GM23248 (cell line): ENCODE measurements around the gene ARID4A. TPM values are rescaled to one million over a fixed set of nuclear protein-coding genes. Genes with fewer than 3 reads are reported as not detected.

Experiments
- DNase-seq: peaks from one replicate; pipeline ENCODE4 v3.0.0-alpha.2; 2015
- H2AFZ ChIP-seq: fragments of 200-600 bp; sonication (generic); 2 replicates; pipeline ENCODE4 v1.6.1; 2016; ENCODE audit warnings: antibody characterized with exemption
- H3F3A ChIP-seq: fragments of 200-600 bp; sonication (generic); 2 replicates; pipeline ENCODE4 v1.6.1; 2016; ENCODE audit warnings: mild to moderate bottlenecking, antibody characterized with exemption, mixed run types; ENCODE audit not compliant: insufficient read depth
- H3K27ac ChIP-seq: fragments of 200-600 bp; sonication (generic); 2 replicates; pipeline ENCODE4 v1.5.1; 2016; ENCODE audit warnings: mild to moderate bottlenecking
- H3K27me3 ChIP-seq: fragments of 200-600 bp; sonication (generic); replicated peaks from 2 replicates; pipeline ENCODE4 v1.6.1; 2016; ENCODE audit warnings: mild to moderate bottlenecking; ENCODE audit not compliant: insufficient read depth
- H3K36me3 ChIP-seq: fragments of 200-600 bp; sonication (generic); 2 replicates; pipeline ENCODE4 v1.6.1; 2016; ENCODE audit warnings: low read depth, mild to moderate bottlenecking
- H3K4me1 ChIP-seq: fragments of 200-600 bp; sonication (generic); 2 replicates; pipeline ENCODE4 v1.6.1; 2016; ENCODE audit warnings: mild to moderate bottlenecking; ENCODE audit not compliant: insufficient read depth
- H3K4me2 ChIP-seq: fragments of 200-600 bp; sonication (generic); one replicate; pipeline ENCODE4 v1.6.1; 2016; ENCODE audit warnings: mild to moderate bottlenecking; ENCODE audit not compliant: unreplicated experiment
- H3K4me3 ChIP-seq: fragments of 200-600 bp; sonication (generic); 2 replicates; pipeline ENCODE4 v1.5.1; 2016; ENCODE audit warnings: mild to moderate bottlenecking
- H3K79me2 ChIP-seq: fragments of 200-600 bp; sonication (generic); 2 replicates; pipeline ENCODE4 v1.6.1; 2016; ENCODE audit warnings: mild to moderate bottlenecking; ENCODE audit not compliant: insufficient read depth
- H3K9ac ChIP-seq: fragments of 200-600 bp; sonication (generic); 2 replicates; pipeline ENCODE4 v1.6.1; 2016; ENCODE audit warnings: mild to moderate bottlenecking
- H3K9me2 ChIP-seq: fragments of 200-600 bp; sonication (generic); 2 replicates; pipeline ENCODE4 v1.6.1; 2016; ENCODE audit warnings: mixed run types, mild to moderate bottlenecking, moderate library complexity; ENCODE audit not compliant: insufficient read depth
- H3K9me3 ChIP-seq: fragments of 200-600 bp; sonication (generic); one replicate; pipeline ENCODE4 v1.6.1; 2017; ENCODE audit warnings: low read depth
- H4K20me1 ChIP-seq: fragments of 200-600 bp; sonication (generic); 2 replicates; pipeline ENCODE4 v1.6.0; 2016; ENCODE audit not compliant: insufficient read depth
- EZH2 ChIP-seq: fragments of 200-600 bp; sonication (generic); IDR thresholded peaks from 2 replicates; pipeline ENCODE4 v1.6.1; 2018; ENCODE audit warnings: antibody characterized with exemption, mild to moderate bottlenecking; ENCODE audit not compliant: insufficient read depth, poor library complexity, severe bottlenecking
- EZH2phosphoT487 ChIP-seq: fragments of 200-600 bp; sonication (generic); IDR thresholded peaks from 2 replicates; pipeline ENCODE4 v1.6.1; 2018; ENCODE audit warnings: antibody characterized with exemption, moderate library complexity, mild to moderate bottlenecking, low read depth; ENCODE audit not compliant: insufficient read depth
- WGBS, 2 experiments: methylation state at CpG; one replicate each; pipeline ENCODE4 v1.1.6; 2015 to 2017; ENCODE audit warnings: low lambda C conversion rate in 2 of 2, low coverage in 1 of 2; ENCODE audit errors: missing lambda C conversion rate in 2 of 2; 5-methylcytosine and 5-hydroxymethylcytosine counted together
- in situ Hi-C: fragments of 300-500 bp; cut with MboI; formaldehyde crosslinking; loops from 2 replicates; pipeline ENCODE4 v1.15.0; 2020
- polyA plus RNA-seq: library from polyadenylated mRNA; unstranded; fragments of >200 nt; fragmentation: Nextera tagmentation; extraction: Ambion mirVana; gene quantifications from 2 replicates; pipeline ENCODE4 v1.2.1, GENCODE V29; 2016
- total RNA-seq: library from RNA; depleted of rRNA; stranded (reverse); fragments of >200 nt; shearing (Covaris generic); gene quantifications from 2 replicates; pipeline ENCODE4 v1.2.3, GENCODE V29; 2014

Gene ARID4A
- total and polyA plus RNA-seq, 2 experiments from 2014 or later, result 5.7 to 17.3 TPM

- H3K9me3 ChIP-seq, result no peaks in the 10 kb centered on the region
- H3K4me2 ChIP-seq, result no peak overlapping the region
- no peaks in the 10 kb centered on the region for H3K9me2 ChIP-seq
- TF ChIP-seq EZH2phosphoT487 (no peak), EZH2 (no peak)
- H3K9ac ChIP-seq, result no peak overlapping the region
- no peaks in the 10 kb centered on the region for H3K27me3 ChIP-seq
- in situ Hi-C loops, result no loop called here
- no peak overlapping the region for H3K27ac ChIP-seq
- H3K4me3 ChIP-seq, result no peak overlapping the region
- no peaks in the 10 kb centered on the region for H3K36me3 ChIP-seq
- H2AFZ ChIP-seq, result no peak overlapping the region
- no peaks in the 10 kb centered on the region; the same call in 1 of the 2 replicates for H3F3A ChIP-seq
- DNase-seq, result no peak
- no peaks in the 10 kb centered on the region for H4K20me1 ChIP-seq
- H3K79me2 ChIP-seq, result no peaks in the 10 kb centered on the region
- H3K4me1 ChIP-seq, result peaks cover 4% of the 10 kb centered on the region
Measured at GRCh38 chr14:58398495-58398894, 100.1 kb downstream of the ARID4A start.

DNA sequence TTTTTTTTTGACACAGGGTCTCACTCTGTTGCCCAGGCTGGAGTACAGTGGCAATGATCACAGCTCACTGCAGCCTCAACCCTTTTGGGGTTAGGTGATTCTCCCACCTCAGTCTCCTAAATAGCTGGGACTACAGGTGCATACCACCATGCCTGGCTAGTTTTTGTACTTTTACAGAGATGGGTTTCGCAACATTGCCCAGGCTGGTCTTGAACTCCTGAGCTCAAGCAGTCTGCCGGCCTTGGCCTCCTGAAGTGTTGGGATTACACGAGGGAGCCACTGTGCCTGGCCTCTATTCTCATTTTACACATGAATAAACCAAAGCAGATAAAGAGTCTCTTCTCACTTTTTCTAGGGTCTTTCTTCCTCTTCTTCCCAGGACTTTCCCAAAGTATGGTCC is 100.5 kb downstream of the ARID4A start:
- no peaks in the 10 kb centered on the region for H3K9me2 ChIP-seq
- no peaks in the 10 kb centered on the region for H3K27me3 ChIP-seq
- peaks cover 4% of the 10 kb centered on the region for H3K4me1 ChIP-seq
- no peaks in the 10 kb centered on the region; the same call in 1 of the 2 replicates for H3F3A ChIP-seq
- TF ChIP-seq EZH2 (no peak), EZH2phosphoT487 (no peak)
- in situ Hi-C loops, result no loop called here
- H3K36me3 ChIP-seq, result no peaks in the 10 kb centered on the region
- no peak overlapping the region for H2AFZ ChIP-seq
- no peaks in the 10 kb centered on the region for H4K20me1 ChIP-seq
- H3K27ac ChIP-seq, result no peak overlapping the region
- no peaks in the 10 kb centered on the region for H3K9me3 ChIP-seq
- H3K9ac ChIP-seq, result no peak overlapping the region
- H3K79me2 ChIP-seq, result no peaks in the 10 kb centered on the region
- H3K4me2 ChIP-seq, result no peak overlapping the region
- WGBS, 2 experiments, result 83 to 85% methylated on average over 3 of the region's 3 CpGs
- no peak overlapping the region for H3K4me3 ChIP-seq
- no peak for DNase-seq

- H3K27me3 ChIP-seq, result no peaks in the 10 kb centered on the region
- in situ Hi-C loops, result no loop called here
- no peak for DNase-seq
- no peak for TF ChIP-seq EZH2phosphoT487
- no peaks in the 10 kb centered on the region for H3K4me1 ChIP-seq
- H3F3A ChIP-seq, result no peaks in the 10 kb centered on the region; the same call in 1 of the 2 replicates
- H3K9me2 ChIP-seq, result no peaks in the 10 kb centered on the region
- no peak overlapping the region for H2AFZ ChIP-seq
- 0 out of 2 replicates have a peak, but pooled peaks cover 4% of the 10 kb centered on the region for H3K36me3 ChIP-seq
- no peak overlapping the region for H3K4me2 ChIP-seq
- no peak overlapping the region for H3K27ac ChIP-seq
- no peaks in the 10 kb centered on the region for H4K20me1 ChIP-seq
- H3K79me2 ChIP-seq, result no peaks in the 10 kb centered on the region
- H3K4me3 ChIP-seq, result no peak overlapping the region
- WGBS, 2 experiments, result 81 to 83% methylated on average over 3 of the region's 3 CpGs
- no peaks in the 10 kb centered on the region for H3K9me3 ChIP-seq
- no peak overlapping the region for H3K9ac ChIP-seq
Measured at GRCh38 chr14:58401587-58401986, 103.2 kb downstream of the ARID4A start.

DNA sequence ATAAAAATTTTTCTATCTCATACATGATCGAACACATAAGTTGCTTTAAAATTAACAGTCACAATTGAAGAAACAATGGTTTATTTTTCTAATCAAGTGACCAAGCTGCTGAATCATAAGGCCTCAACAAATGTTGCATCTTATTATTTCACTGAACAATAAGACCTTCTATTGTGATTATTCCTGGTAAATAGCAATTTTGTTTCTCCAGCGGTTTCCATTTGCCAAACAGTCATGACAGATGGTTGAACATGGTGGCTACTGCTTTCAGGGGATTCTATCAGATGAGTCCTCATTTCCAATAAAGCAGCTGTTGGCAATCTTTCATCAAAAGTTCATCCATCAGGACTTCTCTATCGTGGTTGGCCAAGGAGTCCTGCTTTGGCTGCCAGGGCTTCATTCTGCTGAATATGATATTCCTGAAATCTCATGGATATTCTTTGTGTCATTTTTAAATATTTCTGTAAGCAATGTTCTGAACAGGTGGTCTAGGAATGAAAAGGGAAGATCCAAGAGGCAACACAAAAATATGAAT is 110.4 kb downstream of the ARID4A start:
- no peak for TF ChIP-seq EZH2
- TF ChIP-seq EZH2phosphoT487, result no peak
- H3K27ac ChIP-seq, result no peak overlapping the region
- H3K9ac ChIP-seq, result no peak overlapping the region
- in situ Hi-C loops, result no loop called here
- H4K20me1 ChIP-seq, result 0 out of 2 replicates have a peak, but pooled peaks cover 3% of the 10 kb centered on the region
- no peak overlapping the region for H3K4me2 ChIP-seq
- H3K79me2 ChIP-seq, result peaks cover 17% of the 10 kb centered on the region; the same call in 1 of the 2 replicates
- peaks cover 43% of the 10 kb centered on the region for H3K36me3 ChIP-seq
- 82 to 84% methylated on average over 3 of the region's 3 CpGs for WGBS, 2 experiments
- no peaks in the 10 kb centered on the region; the same call in 1 of the 2 replicates for H3F3A ChIP-seq
- H3K9me2 ChIP-seq, result no peaks in the 10 kb centered on the region
- no peak overlapping the region for H3K4me3 ChIP-seq
- H3K27me3 ChIP-seq, result no peaks in the 10 kb centered on the region
- no peak for DNase-seq
- no peaks in the 10 kb centered on the region for H3K9me3 ChIP-seq
- no peaks in the 10 kb centered on the region for H3K4me1 ChIP-seq
- no peak overlapping the region for H2AFZ ChIP-seq

- no peaks in the 10 kb centered on the region for H3K9me2 ChIP-seq
- H3K79me2 ChIP-seq, result peaks cover 64% of the 10 kb centered on the region
- H3K27ac ChIP-seq, result no peak overlapping the region
- TF ChIP-seq EZH2phosphoT487 (no peak), EZH2 (no peak)
- 100% methylated on average over 1 of the region's 1 CpG for WGBS, 2 experiments
- no peaks in the 10 kb centered on the region for H3K9me3 ChIP-seq
- H3K4me1 ChIP-seq, result no peaks in the 10 kb centered on the region
- no peaks in the 10 kb centered on the region for H3K27me3 ChIP-seq
- H3K4me2 ChIP-seq, result no peak overlapping the region
- H4K20me1 ChIP-seq, result 0 out of 2 replicates have a peak, but pooled peaks cover 3% of the 10 kb centered on the region
- in situ Hi-C loops, result no loop called here
- H3K4me3 ChIP-seq, result no peak overlapping the region
- no peak overlapping the region for H2AFZ ChIP-seq
- no peak overlapping the region for H3K9ac ChIP-seq
- H3F3A ChIP-seq, result no peaks in the 10 kb centered on the region
- DNase-seq, result no peak
- peaks cover 45% of the 10 kb centered on the region for H3K36me3 ChIP-seq
Measured at GRCh38 chr14:58414845-58415244, 116.5 kb downstream of the ARID4A start.
